Endothelial cell (in vitro differentiated cells): ENCODE measurements around the gene EPHB1. TPM values are rescaled to one million over a fixed set of nuclear protein-coding genes. Genes with fewer than 3 reads are reported as not detected.

Experiments used
- DNase-seq: peaks from one replicate; pipeline ENCODE4 v3.0.0; 2021; ENCODE audit warnings: low spot score
- H3K27ac Mint-ChIP-seq: one replicate; pipeline ENCODE4 v1.8.0; 2021; ENCODE audit warnings: mixed read lengths, inconsistent platforms; ENCODE audit not compliant: unreplicated experiment
- H3K27me3 Mint-ChIP-seq: one replicate; pipeline ENCODE4 v1.8.0; 2021; ENCODE audit warnings: mild to moderate bottlenecking, moderate library complexity, mixed read lengths, inconsistent platforms; ENCODE audit not compliant: unreplicated experiment
- H3K36me3 Mint-ChIP-seq: one replicate; pipeline ENCODE4 v1.8.0; 2021; ENCODE audit warnings: mild to moderate bottlenecking, low read depth, mixed read lengths, inconsistent platforms; ENCODE audit not compliant: unreplicated experiment
- H3K4me1 Mint-ChIP-seq: one replicate; pipeline ENCODE4 v1.8.0; 2021; ENCODE audit warnings: mild to moderate bottlenecking, mixed read lengths, inconsistent platforms; ENCODE audit not compliant: unreplicated experiment
- H3K4me3 Mint-ChIP-seq: one replicate; pipeline ENCODE4 v1.8.0; 2021; ENCODE audit warnings: mild to moderate bottlenecking, mixed read lengths, inconsistent platforms; ENCODE audit not compliant: unreplicated experiment
- H3K9me3 Mint-ChIP-seq: one replicate; pipeline ENCODE4 v1.8.0; 2021; ENCODE audit warnings: mixed read lengths, inconsistent platforms; ENCODE audit not compliant: unreplicated experiment
- CTCF ChIP-seq: fragments of 200-600 bp; sonication (generic); IDR thresholded peaks from one replicate; pipeline ENCODE4 v1.5.0; 2021; ENCODE audit warnings: antibody characterized with exemption; ENCODE audit not compliant: unreplicated experiment
- total RNA-seq: library from RNA; stranded (reverse); fragmentation: NEBNext Ultra II Directional; extraction: Animal tissue kit (Norgen Biotek cat#: 25700); gene quantifications from one replicate; pipeline ENCODE4 v1.2.1, GENCODE V29; 2021; ENCODE audit not compliant: unreplicated experiment

EPHB1 gene
- total RNA-seq, 1 donor from 2014 or later: 5.7 TPM

GRCh38 chr3:135087782-135088181, 292.7 kb downstream of the EPHB1 start:
- Mint-ChIP-seq H3K27me3 (no peaks in the 10 kb centered on the region), H3K36me3 (no peaks in the 10 kb centered on the region), H3K4me3 (no peak overlapping the region), H3K4me1 (peaks cover 2% of the 10 kb centered on the region), H3K27ac (no peak overlapping the region), H3K9me3 (no peaks in the 10 kb centered on the region)
- no peak for DNase-seq
- TF ChIP-seq CTCF: no peak

- TF ChIP-seq CTCF: no peak
- Mint-ChIP-seq H3K36me3 (no peaks in the 10 kb centered on the region), H3K4me1 (no peaks in the 10 kb centered on the region), H3K27ac (no peak overlapping the region), H3K4me3 (no peak overlapping the region), H3K9me3 (no peaks in the 10 kb centered on the region), H3K27me3 (peaks cover 3% of the 10 kb centered on the region)
- DNase-seq: no peak
Measured at GRCh38 chr3:135089451-135089850, 294.4 kb downstream of the EPHB1 start.

- Mint-ChIP-seq H3K27me3 (peaks cover 3% of the 10 kb centered on the region), H3K4me3 (no peak overlapping the region), H3K9me3 (no peaks in the 10 kb centered on the region), H3K36me3 (no peaks in the 10 kb centered on the region), H3K4me1 (no peaks in the 10 kb centered on the region), H3K27ac (no peak overlapping the region)
- no peak for TF ChIP-seq CTCF
- DNase-seq: no peak
Measured at GRCh38 chr3:135090020-135090717, 295.1 kb downstream of the EPHB1 start.

- TF ChIP-seq CTCF: no peak
- H3K27ac Mint-ChIP-seq: no peak overlapping the region
- H3K36me3 Mint-ChIP-seq: no peaks in the 10 kb centered on the region
- H3K27me3 Mint-ChIP-seq: peaks cover 3% of the 10 kb centered on the region
- H3K4me3 Mint-ChIP-seq: no peak overlapping the region
- DNase-seq: no peak
- H3K9me3 Mint-ChIP-seq: no peaks in the 10 kb centered on the region
- H3K4me1 Mint-ChIP-seq: no peaks in the 10 kb centered on the region
Measured at GRCh38 chr3:135091946-135092345, 296.9 kb downstream of the EPHB1 start.

GRCh38 chr3:135093121-135093520, 298.1 kb downstream of the EPHB1 start:
- H3K9me3 Mint-ChIP-seq: no peaks in the 10 kb centered on the region
- peaks cover 3% of the 10 kb centered on the region for H3K27me3 Mint-ChIP-seq
- no peak overlapping the region for H3K4me3 Mint-ChIP-seq
- DNase-seq: no peak
- H3K27ac Mint-ChIP-seq: no peak overlapping the region
- no peaks in the 10 kb centered on the region for H3K4me1 Mint-ChIP-seq
- TF ChIP-seq CTCF: no peak
- H3K36me3 Mint-ChIP-seq: no peaks in the 10 kb centered on the region
